ENCODE results near the gene AKAP13. TPM values are rescaled to one million over a fixed set of nuclear protein-coding genes. Genes with fewer than 3 reads are reported as not detected.
"Not testable (repeated sequence)": the region's sequence is repeated elsewhere in the genome, so short reads cannot be mapped to it uniquely, and the experiment has no call there.

The AKAP13 gene
- total RNA-seq, 1 donor, result 346 TPM

GRCh38 chr15:85639752-85640381 is 259.5 kb downstream of the AKAP13 start:
- no peak overlapping the region for H3K4me3 ChIP-seq (ENCODE audit: low read length)
- H3K9me3 ChIP-seq (ENCODE audit: low read depth, low read length), result no peaks in the 10 kb centered on the region
- peaks cover 4% of the 10 kb centered on the region for H3K4me1 ChIP-seq (ENCODE audit: insufficient read depth, low read length)
- no peaks in the 10 kb centered on the region for H3K27me3 ChIP-seq (ENCODE audit: insufficient read depth, low read length)

GRCh38 chr15:85642065-85642692 is 261.8 kb downstream of the AKAP13 start:
- H3K9me3 ChIP-seq (ENCODE audit: low read depth, low read length), result no peaks in the 10 kb centered on the region

DNA sequence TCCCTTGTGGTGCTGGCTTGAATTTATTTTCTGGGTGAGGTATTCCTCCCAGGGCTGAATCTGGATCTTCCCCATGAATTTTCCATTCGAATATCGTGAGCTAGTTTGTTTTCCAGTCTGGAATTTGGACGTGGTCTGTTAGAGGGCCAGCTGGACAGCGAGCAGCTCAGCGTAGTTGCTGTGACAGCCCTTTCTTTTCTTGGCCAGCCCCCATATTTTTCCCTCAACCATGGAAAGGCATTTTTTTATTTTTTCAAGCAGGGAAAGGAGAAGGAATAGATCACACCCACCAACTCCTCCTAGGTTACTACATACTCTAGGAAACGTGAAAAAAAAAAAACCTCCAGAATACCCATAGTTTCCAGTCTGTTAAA is 262.3 kb downstream of the AKAP13 start:
- Histone ChIP-seq H3K4me1 (ENCODE audit: insufficient read depth, low read length) (peaks cover 28% of the 10 kb centered on the region), H3K4me3 (ENCODE audit: low read length) (no peak overlapping the region), H3K9me3 (ENCODE audit: low read depth, low read length) (no peaks in the 10 kb centered on the region), H3K27me3 (ENCODE audit: insufficient read depth, low read length) (no peaks in the 10 kb centered on the region)

More at GRCh38 chr15:85642065-85642692, 261.8 kb downstream of the AKAP13 start:
- no peak overlapping the region for H3K4me3 ChIP-seq (ENCODE audit: low read length)
- H3K27me3 ChIP-seq (ENCODE audit: insufficient read depth, low read length), result no peaks in the 10 kb centered on the region
- H3K4me1 ChIP-seq (ENCODE audit: insufficient read depth, low read length), result peaks cover 24% of the 10 kb centered on the region

DNA sequence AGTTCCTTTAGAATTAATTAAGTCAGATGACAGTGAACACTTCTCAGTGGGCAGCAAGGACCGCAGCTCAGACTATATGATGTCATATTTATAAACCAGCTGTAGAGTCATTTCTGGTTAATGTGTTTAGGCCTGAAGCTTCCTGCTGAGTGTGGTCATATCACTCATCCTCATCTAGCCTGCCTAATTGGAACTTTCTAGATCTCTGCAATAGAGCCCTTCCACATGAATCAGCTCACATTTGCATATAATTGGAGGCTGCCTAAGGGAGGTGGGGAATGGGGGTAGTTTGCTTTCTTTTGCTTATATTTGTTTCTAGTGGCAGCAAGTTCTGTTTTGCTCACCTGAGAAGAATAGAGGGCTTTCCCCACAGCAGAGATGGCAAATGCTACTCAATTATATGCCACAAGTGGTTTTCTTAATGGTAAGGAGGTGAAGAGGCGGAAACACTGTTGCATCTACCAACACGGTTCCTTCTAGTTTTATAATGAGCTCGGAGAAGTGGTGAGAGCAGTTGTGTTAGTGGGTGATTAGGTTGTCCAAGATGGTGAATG is 266.2 kb downstream of the AKAP13 start:
- Histone ChIP-seq H3K9me3 (ENCODE audit: low read depth, low read length) (no peaks in the 10 kb centered on the region), H3K4me3 (ENCODE audit: low read length) (no peak overlapping the region), H3K4me1 (ENCODE audit: insufficient read depth, low read length) (peaks cover 44% of the 10 kb centered on the region), H3K27me3 (ENCODE audit: insufficient read depth, low read length) (no peaks in the 10 kb centered on the region)

- peaks cover 44% of the 10 kb centered on the region for H3K4me1 ChIP-seq (ENCODE audit: insufficient read depth, low read length)
- H3K4me3 ChIP-seq (ENCODE audit: low read length), result no peak overlapping the region
- no peaks in the 10 kb centered on the region for H3K27me3 ChIP-seq (ENCODE audit: insufficient read depth, low read length)
- no peaks in the 10 kb centered on the region for H3K9me3 ChIP-seq (ENCODE audit: low read depth, low read length)
Measured at GRCh38 chr15:85649372-85649771, 269.0 kb downstream of the AKAP13 start.

- no peaks in the 10 kb centered on the region for H3K27me3 ChIP-seq (ENCODE audit: insufficient read depth, low read length)
- H3K4me3 ChIP-seq (ENCODE audit: low read length), result no peak overlapping the region
- peaks cover 26% of the 10 kb centered on the region for H3K4me1 ChIP-seq (ENCODE audit: insufficient read depth, low read length)
- H3K9me3 ChIP-seq (ENCODE audit: low read depth, low read length), result no peaks in the 10 kb centered on the region
Measured at GRCh38 chr15:85651548-85651947, 271.1 kb downstream of the AKAP13 start.

- Histone ChIP-seq H3K4me3 (ENCODE audit: low read length) (no peak overlapping the region), H3K27me3 (ENCODE audit: insufficient read depth, low read length) (no peaks in the 10 kb centered on the region), H3K9me3 (ENCODE audit: low read depth, low read length) (no peaks in the 10 kb centered on the region), H3K4me1 (ENCODE audit: insufficient read depth, low read length) (peaks cover 17% of the 10 kb centered on the region)
Measured at GRCh38 chr15:85652457-85652856, 272.1 kb downstream of the AKAP13 start.

GRCh38 chr15:85657132-85657531 is 276.7 kb downstream of the AKAP13 start:
- no peak overlapping the region for H3K4me3 ChIP-seq (ENCODE audit: low read length)
- H3K9me3 ChIP-seq (ENCODE audit: low read depth, low read length), result no peaks in the 10 kb centered on the region
- no peaks in the 10 kb centered on the region for H3K4me1 ChIP-seq (ENCODE audit: insufficient read depth, low read length)
- no peaks in the 10 kb centered on the region for H3K27me3 ChIP-seq (ENCODE audit: insufficient read depth, low read length)

DNA sequence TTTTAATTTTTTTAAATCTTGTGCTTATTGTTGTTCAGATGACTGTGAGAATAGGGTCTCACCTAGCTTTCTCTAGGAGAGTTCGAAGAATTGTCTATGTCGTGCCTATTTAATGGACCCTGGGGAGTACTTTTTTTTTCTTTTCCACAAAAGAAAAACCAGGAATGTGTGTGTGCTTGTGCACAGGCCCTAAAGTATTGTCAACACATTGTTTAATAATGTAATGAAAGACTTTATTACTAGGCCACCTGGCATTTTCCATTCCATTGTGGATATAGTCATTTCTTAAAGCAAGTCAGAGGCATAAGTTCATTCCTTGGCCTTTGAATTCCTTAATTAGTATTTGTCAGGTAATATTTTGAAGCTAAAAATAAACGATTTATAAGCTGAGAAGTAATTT is 278.4 kb downstream of the AKAP13 start:
- no peaks in the 10 kb centered on the region for H3K4me1 ChIP-seq (ENCODE audit: insufficient read depth, low read length)
- H3K4me3 ChIP-seq (ENCODE audit: low read length), result no peak overlapping the region

DNA sequence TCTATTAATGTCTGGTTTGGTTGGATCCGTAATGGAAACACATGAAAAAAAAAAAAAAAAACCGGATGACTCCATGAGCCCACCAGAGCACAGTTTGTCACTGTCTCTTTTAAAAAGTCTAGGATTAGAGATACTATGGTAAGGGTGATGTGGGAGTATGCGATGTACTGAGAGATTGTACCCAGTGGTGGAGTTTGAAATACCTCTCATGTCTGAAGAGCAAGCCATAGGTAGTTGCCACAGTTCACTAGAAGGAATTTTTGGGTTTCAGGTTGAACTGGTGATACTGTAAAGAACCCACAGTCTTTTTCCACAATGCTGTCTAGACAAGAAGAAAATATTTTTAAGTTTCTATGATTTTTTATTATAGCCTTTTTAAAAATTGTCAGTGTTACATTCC is 281.5 kb downstream of the AKAP13 start:
- H3K4me3 ChIP-seq (ENCODE audit: low read length), result no peak overlapping the region
- H3K4me1 ChIP-seq (ENCODE audit: insufficient read depth, low read length), result no peaks in the 10 kb centered on the region
- H3K27me3 ChIP-seq (ENCODE audit: insufficient read depth, low read length), result no peaks in the 10 kb centered on the region
- no peaks in the 10 kb centered on the region for H3K9me3 ChIP-seq (ENCODE audit: low read depth, low read length)

More for the DNA sequence above, 278.4 kb downstream of the AKAP13 start:
- no peaks in the 10 kb centered on the region for H3K27me3 ChIP-seq (ENCODE audit: insufficient read depth, low read length)
- H3K9me3 ChIP-seq (ENCODE audit: low read depth, low read length), result no peaks in the 10 kb centered on the region

DNA sequence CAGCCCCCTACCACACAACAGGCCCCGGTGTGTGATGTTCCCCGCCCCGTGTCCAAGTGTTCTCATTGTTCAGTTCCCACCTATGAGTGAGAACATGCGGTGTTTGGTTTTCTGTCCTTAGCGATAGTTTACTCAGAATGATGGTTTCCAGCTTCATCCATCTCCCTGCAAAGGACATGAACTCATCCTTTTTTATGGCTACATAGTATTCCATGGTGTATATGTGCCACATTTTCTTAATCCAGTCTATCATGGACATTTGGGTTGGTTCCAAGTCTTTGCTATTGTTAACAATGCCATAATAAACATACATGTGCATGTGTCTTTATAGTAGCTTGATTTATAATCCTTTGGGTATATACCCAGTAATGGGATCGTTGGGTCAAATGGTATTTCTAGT is 285.3 kb downstream of the AKAP13 start:
- H3K4me3 ChIP-seq (ENCODE audit: low read length); H3K4me1 ChIP-seq (ENCODE audit: insufficient read depth, low read length); H3K9me3 ChIP-seq (ENCODE audit: low read depth, low read length); H3K27me3 ChIP-seq (ENCODE audit: insufficient read depth, low read length): not testable (repeated sequence)

GRCh38 chr15:85667491-85668424 is 287.4 kb downstream of the AKAP13 start:
- Histone ChIP-seq H3K9me3 (ENCODE audit: low read depth, low read length) (no peaks in the 10 kb centered on the region), H3K27me3 (ENCODE audit: insufficient read depth, low read length) (no peaks in the 10 kb centered on the region), H3K4me3 (ENCODE audit: low read length) (no peak overlapping the region), H3K4me1 (ENCODE audit: insufficient read depth, low read length) (peaks cover 7% of the 10 kb centered on the region)

GRCh38 chr15:85671156-85671555 is 290.8 kb downstream of the AKAP13 start:
- Histone ChIP-seq H3K4me3 (ENCODE audit: low read length) (no peak overlapping the region), H3K27me3 (ENCODE audit: insufficient read depth, low read length) (no peaks in the 10 kb centered on the region), H3K4me1 (ENCODE audit: insufficient read depth, low read length) (peaks cover 7% of the 10 kb centered on the region), H3K9me3 (ENCODE audit: low read depth, low read length) (no peaks in the 10 kb centered on the region)

GRCh38 chr15:85672332-85673084 is 292.1 kb downstream of the AKAP13 start:
- Histone ChIP-seq H3K9me3 (ENCODE audit: low read depth, low read length) (no peaks in the 10 kb centered on the region), H3K4me1 (ENCODE audit: insufficient read depth, low read length) (peaks cover 7% of the 10 kb centered on the region), H3K4me3 (ENCODE audit: low read length) (no peak overlapping the region), H3K27me3 (ENCODE audit: insufficient read depth, low read length) (no peaks in the 10 kb centered on the region)
